PC-3 (cell line): Measurements from ENCODE around the gene RTL10.

Source experiments
- CTCF ChIP-seq: fragments of 300-600 bp; sonication (generic); conservative IDR thresholded peaks from 2 replicates; pipeline ENCODE4 v1.5.1; 2017; ENCODE audit warnings: antibody characterized with exemption, low read depth, mild to moderate bottlenecking, low read length
- EZH2 ChIP-seq: fragments of 300-600 bp; sonication (generic); IDR thresholded peaks from one replicate; pipeline ENCODE4 v1.6.1; 2017; ENCODE audit warnings: antibody characterized with exemption, mild to moderate bottlenecking, low read length; ENCODE audit not compliant: unreplicated experiment
- EZH2phosphoT487 ChIP-seq: fragments of 300-600 bp; sonication (generic); IDR thresholded peaks from 2 replicates; pipeline ENCODE4 v1.6.1; 2018; ENCODE audit warnings: mild to moderate bottlenecking, antibody characterized with exemption, low read length, borderline replicate concordance

GRCh38 chr22:19846620-19847344, 7.9 kb downstream of the RTL10 start:
- TF ChIP-seq CTCF (no peak), EZH2 (no peak), EZH2phosphoT487 (no peak)
